Naive thymus-derived CD8-positive, alpha-beta T cell (primary cell): ENCODE data around the gene EIF4E1B. TPM values are rescaled to one million over a fixed set of nuclear protein-coding genes. Genes with fewer than 3 reads are reported as not detected.

Experiments
- ATAC-seq, 2 donors: fragments of 150-1000 bp; cut with Tn5 transposase in 1 of 2; sonication (Bioruptor Pico), chemical (Tn5 transposase) in 1 of 2; 1 replicate in 1 of 2; 2 replicates in 1 of 2; pipeline ENCODE4 v1.10.0; 2021; ENCODE audit warnings: mild to moderate bottlenecking in 2 of 2, moderate library complexity in 2 of 2
- POLR2A ChIA-PET: fragments of 350-600 bp; sonication (Branson Sonifier 250); formaldehyde crosslinking; loops from one replicate; lab custom pipeline; 2021; ENCODE audit warnings: antibody characterized with exemption; lab: Charles Lee
- DNase-seq, 10 donors: peaks; one replicate each; pipeline versions ENCODE4 v3.0.0 to v3.0.0-alpha.2; 2020 to 2022
- H3K27ac Mint-ChIP-seq, 10 donors: one replicate each; pipeline ENCODE4 v1.8.0; 2020 to 2022; ENCODE audit warnings: mild to moderate bottlenecking in 10 of 10, mixed read lengths in 10 of 10, moderate library complexity in 4 of 10, inconsistent platforms in 1 of 10
- H3K27me3 Mint-ChIP-seq, 5 donors: one replicate each; pipeline ENCODE4 v1.8.0; 2021 to 2022; ENCODE audit warnings: mixed read lengths in 5 of 5
- H3K36me3 Mint-ChIP-seq, 3 donors: one replicate each; pipeline ENCODE4 v1.8.0; 2020 to 2022; ENCODE audit warnings: mixed read lengths in 3 of 3, mild to moderate bottlenecking in 2 of 3, inconsistent platforms in 1 of 3
- H3K4me1 Mint-ChIP-seq, 4 donors: one replicate each; pipeline ENCODE4 v1.8.0; 2021 to 2022; ENCODE audit warnings: mixed read lengths in 4 of 4
- H3K4me3 Mint-ChIP-seq, 10 donors: one replicate each; pipeline ENCODE4 v1.8.0; 2020 to 2022; ENCODE audit warnings: mild to moderate bottlenecking in 10 of 10, mixed read lengths in 10 of 10, moderate library complexity in 6 of 10, inconsistent platforms in 1 of 10
- H3K9me3 Mint-ChIP-seq, 9 donors: one replicate each; pipeline ENCODE4 v1.8.0; 2020 to 2022; ENCODE audit warnings: mixed read lengths in 9 of 9, mild to moderate bottlenecking in 3 of 9, inconsistent platforms in 1 of 9, moderate library complexity in 1 of 9
- polyA plus RNA-seq, 3 donors: library from polyadenylated mRNA; unstranded; fragments of 300-500 nt; fragmentation: Illumina TruSeq; gene quantifications; one replicate each; pipeline ENCODE4 v1.2.3, GENCODE V29; 2021
- total RNA-seq, 8 experiments: library from RNA in 2 of 8; stranded (reverse) in 2 of 8; gene quantifications; one replicate each; pipeline ENCODE4 v1.2.3 and lab custom pipeline; 2021 to 2026

The EIF4E1B gene
- total and polyA plus RNA-seq, 5 experiments from 2014 or later = not detected

GRCh38 chr5:176644294-176644693, 13.8 kb downstream of the EIF4E1B start:
- Mint-ChIP-seq H3K27ac (no peak overlapping the region), H3K4me3 (no peak overlapping the region), H3K4me1 (peaks cover 18 to 33% (median 28%) of the 10 kb centered on the region in 4 donors), H3K27me3 (peaks cover 0 to 2% (median 0%) of the 10 kb centered on the region in 5 donors), H3K9me3 (no peaks in the 10 kb centered on the region), H3K36me3 (no peaks in the 10 kb centered on the region)
- POLR2A ChIA-PET = interaction anchor here (0.6 kb wide), 1 partner anchor 255 kb away, joined by 3 read pairs; no protein-coding TSS in a partner anchor
- DNase-seq (no peak), ATAC-seq (no peak)

- no peak for DNase-seq
- H3K36me3 Mint-ChIP-seq = no peaks in the 10 kb centered on the region
- peaks cover 0 to 2% (median 0%) of the 10 kb centered on the region in 5 donors for H3K27me3 Mint-ChIP-seq
- POLR2A ChIA-PET = interaction anchor here (0.6 kb wide), 1 partner anchor 10 kb away, joined by 4 read pairs; no protein-coding TSS in a partner anchor
- no peak for ATAC-seq
- peaks cover 20 to 40% (median 34%) of the 10 kb centered on the region in 4 donors for H3K4me1 Mint-ChIP-seq
- H3K4me3 Mint-ChIP-seq = peak overlapping the region in 5 of 10 donors; percentile 24 to 91 (median 48)
- H3K27ac Mint-ChIP-seq = peak overlapping the region in 3 of 10 donors; percentile 8 to 80 (median 52)
- H3K9me3 Mint-ChIP-seq = no peaks in the 10 kb centered on the region
Observed at GRCh38 chr5:176644878-176645670, 14.6 kb downstream of the EIF4E1B start.

GRCh38 chr5:176646049-176646706, 15.7 kb downstream of the EIF4E1B start:
- DNase-seq (no peak), ATAC-seq (no peak)
- no peaks in the 10 kb centered on the region for H3K27me3 Mint-ChIP-seq
- peak overlapping the region; percentile 59 to 91 (median 86) for H3K27ac Mint-ChIP-seq
- POLR2A ChIA-PET = interaction anchor here (1.0 to 3.5 kb wide), 10 partner anchors 11 to 285 kb away, joined by 3 to 23 read pairs (median 4); partner anchors contain the start of genes CLTB, FAF2, HIGD2A and KIAA1191
- H3K36me3 Mint-ChIP-seq = no peaks in the 10 kb centered on the region
- peaks cover 30 to 51% (median 45%) of the 10 kb centered on the region in 4 donors for H3K4me1 Mint-ChIP-seq
- no peaks in the 10 kb centered on the region for H3K9me3 Mint-ChIP-seq
- H3K4me3 Mint-ChIP-seq = peak overlapping the region; percentile 80 to 94 (median 90)

- no peak for DNase-seq
- Mint-ChIP-seq H3K4me3 (peak overlapping the region; percentile 80 to 94 (median 90)), H3K36me3 (peaks cover 0 to 1% (median 0%) of the 10 kb centered on the region in 3 donors), H3K27ac (peak overlapping the region; percentile 59 to 93 (median 91)), H3K4me1 (peaks cover 33 to 55% (median 50%) of the 10 kb centered on the region in 4 donors), H3K9me3 (no peaks in the 10 kb centered on the region), H3K27me3 (no peaks in the 10 kb centered on the region)
- ATAC-seq = no peak
- POLR2A ChIA-PET = interaction anchor here (0.7 to 3.5 kb wide), 12 partner anchors 10 to 359 kb away, joined by 3 to 23 read pairs (median 4); partner anchors contain the start of genes CLTB, FAF2, HIGD2A and KIAA1191
Observed at GRCh38 chr5:176646707-176647029, 16.2 kb downstream of the EIF4E1B start.

GRCh38 chr5:176647030-176647842, 16.8 kb downstream of the EIF4E1B start, which contains the start of gene TSPAN17:
TSS of gene TSPAN17 (plus strand) at chr5:176647484. CDS start at chr5:176647616, 132 bp downstream.
- peak; percentile 83 to 84 for ATAC-seq
- Mint-ChIP-seq H3K27me3 (no peaks in the 10 kb centered on the region), H3K9me3 (no peaks in the 10 kb centered on the region), H3K36me3 (peaks cover 0 to 1% (median 0%) of the 10 kb centered on the region in 3 donors), H3K4me1 (peaks cover 35 to 61% (median 56%) of the 10 kb centered on the region in 4 donors), H3K4me3 (peak within 1 kb of the TSS; percentile 80 to 94 (median 90)), H3K27ac (peak within 1 kb of the TSS; percentile 80 to 96 (median 91))
- POLR2A ChIA-PET = interaction anchor here (0.7 to 3.5 kb wide), 14 partner anchors 10 to 359 kb away, joined by 3 to 23 read pairs (median 4); partner anchors contain the start of genes CLTB, FAF2, HIGD2A and KIAA1191
- DNase-seq = peak; percentile 87 to 98 (median 93)

GRCh38 chr5:176647843-176648473, 17.5 kb downstream of the EIF4E1B start:
- no peaks in the 10 kb centered on the region for H3K27me3 Mint-ChIP-seq
- peaks cover 40 to 68% (median 63%) of the 10 kb centered on the region in 4 donors for H3K4me1 Mint-ChIP-seq
- no peaks in the 10 kb centered on the region for H3K9me3 Mint-ChIP-seq
- DNase-seq (peak in 4 of 10 donors; percentile 20 to 36 (median 24)), ATAC-seq (no peak)
- POLR2A ChIA-PET = interaction anchor here (1.4 to 3.5 kb wide), 3 partner anchors 12 to 111 kb away, joined by 3 to 23 read pairs (median 13); partner anchors contain the start of genes EIF4E1B, RNF44 and SNCB
- peak overlapping the region; percentile 78 to 92 (median 84) for H3K4me3 Mint-ChIP-seq
- H3K27ac Mint-ChIP-seq = peak overlapping the region; percentile 70 to 96 (median 88)
- peaks cover 0 to 1% (median 0%) of the 10 kb centered on the region in 3 donors for H3K36me3 Mint-ChIP-seq

GRCh38 chr5:176648474-176649194, 18.2 kb downstream of the EIF4E1B start:
- ATAC-seq (peak; percentile 29 to 57), DNase-seq (peak in 6 of 10 donors; percentile 19 to 54 (median 44))
- no peaks in the 10 kb centered on the region for H3K9me3 Mint-ChIP-seq
- H3K4me1 Mint-ChIP-seq = peaks cover 46 to 75% (median 70%) of the 10 kb centered on the region in 4 donors
- POLR2A ChIA-PET = interaction anchor here (1.4 to 3.5 kb wide), 3 partner anchors 11 to 112 kb away, joined by 3 to 23 read pairs (median 13); partner anchors contain the start of genes EIF4E1B, RNF44 and SNCB
- H3K4me3 Mint-ChIP-seq = peak overlapping the region; percentile 78 to 92 (median 84)
- H3K27ac Mint-ChIP-seq = peak overlapping the region; percentile 53 to 96 (median 88)
- peaks cover 0 to 4% (median 1%) of the 10 kb centered on the region in 3 donors for H3K36me3 Mint-ChIP-seq
- H3K27me3 Mint-ChIP-seq = no peaks in the 10 kb centered on the region

- Mint-ChIP-seq H3K4me3 (peak overlapping the region in 5 of 10 donors; percentile 14 to 80 (median 33)), H3K9me3 (no peaks in the 10 kb centered on the region), H3K4me1 (peaks cover 48 to 81% (median 74%) of the 10 kb centered on the region in 4 donors), H3K27ac (peak overlapping the region in 9 of 10 donors; percentile 41 to 89 (median 80)), H3K27me3 (no peaks in the 10 kb centered on the region), H3K36me3 (peaks cover 0 to 10% (median 4%) of the 10 kb centered on the region in 3 donors)
- POLR2A ChIA-PET = no interaction called here
- DNase-seq = no peak
- no peak for ATAC-seq
Observed at GRCh38 chr5:176650354-176650884, 19.9 kb downstream of the EIF4E1B start.

- Mint-ChIP-seq H3K27me3 (no peaks in the 10 kb centered on the region), H3K36me3 (peaks cover 0 to 14% (median 6%) of the 10 kb centered on the region in 3 donors), H3K4me3 (peak overlapping the region in 2 of 10 donors; percentile 19 to 26), H3K4me1 (peaks cover 44 to 71% (median 66%) of the 10 kb centered on the region in 4 donors), H3K27ac (peak overlapping the region in 7 of 10 donors; percentile 44 to 79 (median 69)), H3K9me3 (no peaks in the 10 kb centered on the region)
- no peak for DNase-seq
- no peak for ATAC-seq
- POLR2A ChIA-PET = no interaction called here
Observed at GRCh38 chr5:176651472-176651980, 21.1 kb downstream of the EIF4E1B start.

- DNase-seq (no peak), ATAC-seq (no peak)
- no peaks in the 10 kb centered on the region for H3K27me3 Mint-ChIP-seq
- POLR2A ChIA-PET = no interaction called here
- no peaks in the 10 kb centered on the region for H3K9me3 Mint-ChIP-seq
- peaks cover 40 to 67% (median 60%) of the 10 kb centered on the region in 4 donors for H3K4me1 Mint-ChIP-seq
- peak overlapping the region in 2 of 10 donors; percentile 55 to 77 for H3K27ac Mint-ChIP-seq
- H3K36me3 Mint-ChIP-seq = peaks cover 0 to 14% (median 6%) of the 10 kb centered on the region in 3 donors
- no peak overlapping the region for H3K4me3 Mint-ChIP-seq
Observed at GRCh38 chr5:176652136-176652535, 21.7 kb downstream of the EIF4E1B start.
